Fibroblast of gingiva (primary cell): ENCODE data around the gene GLP2R.
"Not testable (repeated sequence)": the region's sequence is repeated elsewhere in the genome, so short reads cannot be mapped to it uniquely, and the experiment has no call there.

Experiments
- DNase-seq: peaks from one replicate; pipeline ENCODE4 v3.0.0-alpha.2; 2011; ENCODE audit warnings: low read depth

GLP2R gene

GRCh38 chr17:9825641-9826150 lies at the start of gene GLP2R:
GLP2R (plus strand) TSS chr17:9825924; CDS start chr17:9826064, 140 bp downstream.
- DNase-seq, result no peak

GRCh38 chr17:9776911-9777310 lies 48.8 kb upstream of the GLP2R start:
- no peak for DNase-seq

- DNase-seq, result no peak
Measured at GRCh38 chr17:9780552-9780951, 45.2 kb upstream of the GLP2R start.

- no peak for DNase-seq
Measured at GRCh38 chr17:9783050-9783449, 42.7 kb upstream of the GLP2R start.

GRCh38 chr17:9783465-9783864 lies 42.3 kb upstream of the GLP2R start:
- not testable (repeated sequence) for DNase-seq

GRCh38 chr17:9784544-9784943 lies 41.2 kb upstream of the GLP2R start:
- no peak for DNase-seq

- DNase-seq, result no peak
Measured at GRCh38 chr17:9788601-9789000, 37.1 kb upstream of the GLP2R start.

- no peak for DNase-seq
Measured at GRCh38 chr17:9790316-9790715, 35.4 kb upstream of the GLP2R start.

- no peak for DNase-seq
Measured at GRCh38 chr17:9790889-9791876, 34.5 kb upstream of the GLP2R start, which contains the start of gene DHRS7C. DHRS7C (minus strand) TSS chr17:9791592; CDS start chr17:9791284, 308 bp downstream.

- DNase-seq, result no peak
Measured at GRCh38 chr17:9792181-9792840, 33.4 kb upstream of the GLP2R start.

- DNase-seq, result no peak
Measured at GRCh38 chr17:9798008-9798407, 27.7 kb upstream of the GLP2R start.

GRCh38 chr17:9798724-9799123 lies 27.0 kb upstream of the GLP2R start:
- no peak for DNase-seq

GRCh38 chr17:9801505-9801904 lies 24.2 kb upstream of the GLP2R start:
- no peak for DNase-seq

- DNase-seq, result no peak
Measured at GRCh38 chr17:9802294-9802693, 23.4 kb upstream of the GLP2R start.

GRCh38 chr17:9802697-9803096 lies 23.0 kb upstream of the GLP2R start:
- DNase-seq, result no peak

GRCh38 chr17:9805769-9806168 lies 20.0 kb upstream of the GLP2R start:
- no peak for DNase-seq

- no peak for DNase-seq
Measured at GRCh38 chr17:9806699-9807098, 19.0 kb upstream of the GLP2R start.

GRCh38 chr17:9809409-9809808 lies 16.3 kb upstream of the GLP2R start:
- no peak for DNase-seq

GRCh38 chr17:9810100-9810949 lies 15.4 kb upstream of the GLP2R start:
- DNase-seq, result no peak

GRCh38 chr17:9811086-9811485 lies 14.6 kb upstream of the GLP2R start:
- no peak for DNase-seq

- DNase-seq, result no peak
Measured at GRCh38 chr17:9811537-9811936, 14.2 kb upstream of the GLP2R start.

- no peak for DNase-seq
Measured at GRCh38 chr17:9813166-9813565, 12.6 kb upstream of the GLP2R start.
